Neural progenitor cell (in vitro differentiated cells): ENCODE data around the gene PARVG. TPM values are rescaled to one million over a fixed set of nuclear protein-coding genes. Genes with fewer than 3 reads are reported as not detected.
"Not testable (repeated sequence)": the region's sequence is repeated elsewhere in the genome, so short reads cannot be mapped to it uniquely, and the experiment has no call there.

ENCODE experiments used
- DNase-seq: peaks from one replicate; pipeline ENCODE4 v3.0.0-alpha.2; 2016; ENCODE audit warnings: low spot score
- H2AFZ ChIP-seq: fragments of 200-600 bp; sonication (generic); replicated peaks from 2 replicates; pipeline ENCODE4 v1.6.1; 2016; ENCODE audit warnings: antibody characterized with exemption
- H3F3A ChIP-seq: fragments of 200-600 bp; sonication (generic); 2 replicates; pipeline ENCODE4 v1.6.1; 2016; ENCODE audit warnings: antibody characterized with exemption, low read depth
- H3K27ac ChIP-seq: fragments of 200-600 bp; sonication (generic); 2 replicates; pipeline ENCODE4 v1.5.1; 2016; ENCODE audit warnings: mild to moderate bottlenecking
- H3K27me3 ChIP-seq: fragments of 200-600 bp; sonication (generic); 2 replicates; pipeline ENCODE4 v1.6.1; 2016; ENCODE audit warnings: mild to moderate bottlenecking, moderate library complexity
- H3K36me3 ChIP-seq: fragments of 200-600 bp; sonication (generic); 2 replicates; pipeline ENCODE4 v1.5.1; 2016
- H3K4me1 ChIP-seq: fragments of 200-600 bp; sonication (generic); 2 replicates; pipeline ENCODE4 v1.6.1; 2016; ENCODE audit warnings: mixed run types
- H3K4me2 ChIP-seq: fragments of 200-600 bp; sonication (generic); 2 replicates; pipeline ENCODE4 v1.6.1; 2016
- H3K4me3 ChIP-seq: fragments of 200-600 bp; sonication (generic); 2 replicates; pipeline ENCODE4 v1.5.1; 2016
- H3K79me2 ChIP-seq: fragments of 200-600 bp; sonication (generic); 2 replicates; pipeline ENCODE4 v1.6.1; 2016; ENCODE audit warnings: low read depth
- H3K9ac ChIP-seq: fragments of 200-600 bp; sonication (generic); 2 replicates; pipeline ENCODE4 v1.6.1; 2016
- H3K9me3 ChIP-seq: fragments of 200-600 bp; sonication (generic); 2 replicates; pipeline ENCODE4 v1.5.1; 2016; ENCODE audit warnings: low read depth
- H4K20me1 ChIP-seq: fragments of 200-600 bp; sonication (generic); 2 replicates; pipeline ENCODE4 v1.6.1; 2016; ENCODE audit warnings: low read depth
- H3K27ac Mint-ChIP-seq: 3 replicates; pipeline ENCODE4 v1.8.0; 2021; ENCODE audit warnings: mixed read lengths
- H3K27me3 Mint-ChIP-seq: 2 replicates; pipeline ENCODE4 v1.8.0; 2022; ENCODE audit warnings: low read depth, mild to moderate bottlenecking, inconsistent platforms, moderate library complexity, mixed read lengths; ENCODE audit not compliant: insufficient read depth
- H3K36me3 Mint-ChIP-seq: 3 replicates; pipeline ENCODE4 v1.8.0; 2021; ENCODE audit warnings: mixed read lengths
- H3K4me1 Mint-ChIP-seq: 3 replicates; pipeline ENCODE4 v1.8.0; 2021; ENCODE audit warnings: mixed read lengths
- H3K4me3 Mint-ChIP-seq: 3 replicates; pipeline ENCODE4 v1.8.0; 2021; ENCODE audit warnings: mild to moderate bottlenecking, moderate library complexity, mixed read lengths
- H3K9me3 Mint-ChIP-seq: 3 replicates; pipeline ENCODE4 v1.8.0; 2020; ENCODE audit warnings: mixed read lengths
- CTCF ChIP-seq: fragments of 200-600 bp; sonication (generic); IDR thresholded peaks from 2 replicates; pipeline ENCODE4 v1.5.1; 2017; ENCODE audit warnings: antibody characterized with exemption, mild to moderate bottlenecking
- EZH2 ChIP-seq: fragments of 200-600 bp; sonication (generic); IDR thresholded peaks from 2 replicates; pipeline ENCODE4 v1.6.1; 2017; ENCODE audit warnings: antibody characterized with exemption, mild to moderate bottlenecking, moderate library complexity
- EZH2phosphoT487 ChIP-seq: fragments of 200-600 bp; sonication (generic); IDR thresholded peaks from 2 replicates; pipeline ENCODE4 v1.6.1; 2017; ENCODE audit warnings: antibody characterized with exemption
- total RNA-seq: library from RNA; depleted of rRNA; stranded (reverse); fragments of >200 nt; gene quantifications from 2 replicates; pipeline ENCODE4 v1.2.3, GENCODE V29; 2015; ENCODE audit warnings: low replicate concordance

PARVG gene
- total RNA-seq, 1 donor from 2014 or later, result not detected

- H3K36me3 ChIP-seq, result no peaks in the 10 kb centered on the region
- no peak overlapping the region for H3K9ac ChIP-seq
- H3K27ac ChIP-seq, result no peak overlapping the region
- Mint-ChIP-seq H3K9me3 (peaks cover 7% of the 10 kb centered on the region), H3K27me3 (no peaks in the 10 kb centered on the region), H3K4me1 (no peaks in the 10 kb centered on the region), H3K4me3 (no peak overlapping the region), H3K27ac (no peak overlapping the region), H3K36me3 (no peaks in the 10 kb centered on the region)
- H3F3A ChIP-seq, result no peaks in the 10 kb centered on the region
- H3K9me3 ChIP-seq, result no peaks in the 10 kb centered on the region
- H2AFZ ChIP-seq, result no peak overlapping the region
- no peaks in the 10 kb centered on the region for H3K79me2 ChIP-seq
- H3K4me2 ChIP-seq, result no peak overlapping the region
- no peak for DNase-seq
- no peak overlapping the region for H3K4me3 ChIP-seq
- no peaks in the 10 kb centered on the region for H3K4me1 ChIP-seq
- TF ChIP-seq CTCF, result no peak
- no peaks in the 10 kb centered on the region for H4K20me1 ChIP-seq
- H3K27me3 ChIP-seq, result no peaks in the 10 kb centered on the region
Measured at GRCh38 chr22:44229809-44230208, 49.1 kb downstream of the PARVG start.

- no peaks in the 10 kb centered on the region for H3K36me3 Mint-ChIP-seq
- no peak overlapping the region for H3K27ac Mint-ChIP-seq
Measured at GRCh38 chr22:44231233-44231632, 50.5 kb downstream of the PARVG start.

GRCh38 chr22:44234372-44234771 lies 53.6 kb downstream of the PARVG start:
- H3K27me3 Mint-ChIP-seq, H3K79me2 ChIP-seq, H3K9me3 ChIP-seq, H2AFZ ChIP-seq, H3K27ac ChIP-seq, H4K20me1 ChIP-seq, H3K27ac Mint-ChIP-seq, H3K4me3 Mint-ChIP-seq, H3K4me1 Mint-ChIP-seq, H3K4me3 ChIP-seq, H3K4me2 ChIP-seq, H3K27me3 ChIP-seq, H3K4me1 ChIP-seq, H3K36me3 Mint-ChIP-seq, DNase-seq, H3K36me3 ChIP-seq, H3K9ac ChIP-seq, H3F3A ChIP-seq: not testable (repeated sequence)
- peaks cover 11% of the 10 kb centered on the region for H3K9me3 Mint-ChIP-seq

More at GRCh38 chr22:44231233-44231632, 50.5 kb downstream of the PARVG start:
- no peak overlapping the region for H3K4me3 Mint-ChIP-seq
- Histone ChIP-seq H3K4me1 (no peaks in the 10 kb centered on the region), H3F3A (peaks cover 4% of the 10 kb centered on the region), H3K9ac (no peak overlapping the region), H3K27me3 (no peaks in the 10 kb centered on the region), H3K27ac (no peak overlapping the region), H3K79me2 (no peaks in the 10 kb centered on the region), H3K4me2 (no peak overlapping the region), H3K36me3 (no peaks in the 10 kb centered on the region), H3K9me3 (no peaks in the 10 kb centered on the region), H4K20me1 (no peaks in the 10 kb centered on the region), H3K4me3 (no peak overlapping the region), H2AFZ (no peak overlapping the region)
- no peak for DNase-seq
- TF ChIP-seq EZH2 (no peak), CTCF (no peak), EZH2phosphoT487 (no peak)
- peaks cover 7% of the 10 kb centered on the region for H3K9me3 Mint-ChIP-seq
- no peaks in the 10 kb centered on the region for H3K4me1 Mint-ChIP-seq
- H3K27me3 Mint-ChIP-seq, result no peaks in the 10 kb centered on the region

GRCh38 chr22:44237290-44237689 lies 56.6 kb downstream of the PARVG start:
- H3K27ac Mint-ChIP-seq, result no peak overlapping the region
- no peaks in the 10 kb centered on the region for H3K36me3 Mint-ChIP-seq
- no peaks in the 10 kb centered on the region for H3K79me2 ChIP-seq

GRCh38 chr22:44241121-44241520 lies 60.4 kb downstream of the PARVG start:
- not testable (repeated sequence) for H4K20me1 ChIP-seq, H3K27me3 Mint-ChIP-seq, H3K36me3 ChIP-seq

More at GRCh38 chr22:44237290-44237689, 56.6 kb downstream of the PARVG start:
- Histone ChIP-seq H3F3A (peaks cover 5% of the 10 kb centered on the region), H3K9ac (no peak overlapping the region), H3K27ac (no peak overlapping the region), H3K4me3 (no peak overlapping the region), H2AFZ (no peak overlapping the region), H4K20me1 (no peaks in the 10 kb centered on the region), H3K27me3 (no peaks in the 10 kb centered on the region), H3K36me3 (no peaks in the 10 kb centered on the region), H3K4me1 (no peaks in the 10 kb centered on the region), H3K4me2 (no peak overlapping the region), H3K9me3 (no peaks in the 10 kb centered on the region)
- H3K4me3 Mint-ChIP-seq, result no peak overlapping the region
- H3K27me3 Mint-ChIP-seq, result no peaks in the 10 kb centered on the region
- peaks cover 11% of the 10 kb centered on the region for H3K9me3 Mint-ChIP-seq
- no peaks in the 10 kb centered on the region for H3K4me1 Mint-ChIP-seq
- TF ChIP-seq EZH2phosphoT487 (no peak), CTCF (no peak), EZH2 (no peak)
- no peak for DNase-seq

More at GRCh38 chr22:44241121-44241520, 60.4 kb downstream of the PARVG start:
- H3K9me3 ChIP-seq, H3K4me1 Mint-ChIP-seq, H3K4me3 Mint-ChIP-seq, H3K4me1 ChIP-seq, H3F3A ChIP-seq, DNase-seq, H3K4me3 ChIP-seq, H3K79me2 ChIP-seq, H3K27ac ChIP-seq, H3K27me3 ChIP-seq, H3K9ac ChIP-seq, H3K36me3 Mint-ChIP-seq, H3K27ac Mint-ChIP-seq, H3K4me2 ChIP-seq, H2AFZ ChIP-seq: not testable (repeated sequence)
- H3K9me3 Mint-ChIP-seq, result peaks cover 11% of the 10 kb centered on the region
